Stimulated activated naive CD4-positive, alpha-beta T cell (primary cell): Measurements from ENCODE around the gene APOB.

ENCODE experiments used
- DNase-seq, 6 experiments: peaks; one replicate each; lab custom pipeline; 2025; lab: John Stamatoyannopoulos, UW

APOB gene

DNA sequence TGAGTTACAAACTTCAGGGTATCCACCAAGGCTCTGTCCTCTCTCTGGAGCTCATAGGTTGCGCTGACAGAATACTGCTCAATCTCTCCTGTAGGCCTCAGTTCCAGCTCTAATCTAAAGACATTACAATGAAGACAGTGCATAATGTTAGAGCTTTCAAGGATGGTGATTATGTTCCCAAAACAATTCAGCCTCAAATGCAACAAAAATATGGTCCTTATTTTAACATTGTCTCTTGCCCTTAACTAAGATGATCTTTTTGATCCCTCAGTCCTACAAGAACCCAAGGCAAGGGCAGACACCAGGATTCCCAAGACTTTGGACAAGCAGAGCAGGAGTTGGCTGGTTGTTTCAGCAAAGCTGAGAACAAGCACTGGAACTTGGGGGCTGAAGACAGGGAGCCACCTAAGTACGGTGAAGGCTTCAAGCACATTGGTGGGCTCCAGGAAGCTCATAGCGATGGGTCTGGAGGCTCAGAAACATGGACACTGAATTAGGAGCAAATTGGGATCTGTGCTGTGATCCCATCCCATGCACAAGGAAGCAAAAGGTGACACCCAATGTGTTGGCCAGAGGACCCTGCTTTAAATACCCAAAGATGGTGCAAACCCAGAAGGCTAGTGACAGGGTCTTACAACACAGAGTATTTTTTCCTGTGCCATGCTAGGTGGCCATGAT is 24.7 kb downstream of the APOB start:
- DNase-seq = no peak

DNA sequence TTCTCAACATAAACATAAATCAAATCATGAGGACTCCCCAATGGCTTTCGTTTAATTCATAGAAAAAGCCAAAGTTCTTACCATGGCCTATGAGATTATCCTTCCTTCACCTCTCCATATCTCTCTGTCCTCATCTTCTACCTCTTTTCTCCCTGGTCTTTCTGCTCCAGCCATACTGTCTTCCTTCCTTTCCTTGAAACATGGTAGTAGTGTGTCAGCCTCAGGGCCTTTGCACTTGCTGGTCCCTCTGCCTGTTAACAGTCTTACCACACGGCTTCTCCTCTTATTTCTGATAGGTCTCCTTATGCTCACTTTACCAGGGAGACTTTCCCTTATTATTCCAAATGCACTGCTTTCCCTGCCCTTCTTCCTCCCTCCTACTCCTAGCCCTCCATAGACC is 25.6 kb downstream of the APOB start:
- DNase-seq = no peak

DNA sequence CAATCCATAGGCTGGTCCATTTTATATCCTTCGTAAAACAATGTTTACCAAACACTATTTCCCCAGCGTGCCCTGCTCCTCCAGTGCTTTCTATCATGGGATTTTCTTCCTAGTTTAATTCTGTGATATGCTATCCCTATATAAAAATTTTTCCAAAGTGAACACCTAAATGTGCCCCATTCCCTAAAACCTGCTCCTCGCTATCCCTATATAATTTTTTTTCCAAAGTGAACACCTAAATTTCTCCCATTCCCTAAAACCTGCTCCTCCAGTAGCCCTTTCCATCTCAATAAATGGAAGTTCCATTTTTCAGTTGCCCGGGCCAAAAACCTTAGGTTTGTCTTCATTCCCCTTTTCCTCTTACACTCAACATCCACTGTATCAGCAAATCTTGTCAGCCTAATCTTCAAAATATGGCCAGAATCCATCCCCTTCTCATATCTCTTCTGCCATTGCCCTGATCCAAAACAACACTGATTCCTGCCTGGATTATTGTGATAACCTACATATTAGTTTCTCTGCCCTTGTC is 26.1 kb downstream of the APOB start:
- no peak for DNase-seq

DNA sequence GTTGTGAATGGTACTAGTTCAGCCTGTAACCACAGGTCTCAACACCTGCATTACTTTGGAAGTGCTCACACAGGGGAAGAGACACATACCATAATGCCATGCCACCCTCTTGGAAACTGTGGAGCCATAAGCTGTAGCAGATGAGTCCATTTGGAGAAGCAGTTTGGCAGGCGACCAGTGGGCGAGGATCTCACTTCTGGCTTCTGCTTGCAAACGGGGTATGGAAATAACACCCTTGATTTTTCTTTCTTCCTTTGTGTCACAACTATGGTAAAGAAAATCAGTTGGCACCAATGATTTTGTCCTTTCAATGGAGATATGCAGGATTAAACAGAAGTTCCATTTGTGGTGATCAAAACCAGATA is 28.6 kb downstream of the APOB start:
- DNase-seq = no peak

DNA sequence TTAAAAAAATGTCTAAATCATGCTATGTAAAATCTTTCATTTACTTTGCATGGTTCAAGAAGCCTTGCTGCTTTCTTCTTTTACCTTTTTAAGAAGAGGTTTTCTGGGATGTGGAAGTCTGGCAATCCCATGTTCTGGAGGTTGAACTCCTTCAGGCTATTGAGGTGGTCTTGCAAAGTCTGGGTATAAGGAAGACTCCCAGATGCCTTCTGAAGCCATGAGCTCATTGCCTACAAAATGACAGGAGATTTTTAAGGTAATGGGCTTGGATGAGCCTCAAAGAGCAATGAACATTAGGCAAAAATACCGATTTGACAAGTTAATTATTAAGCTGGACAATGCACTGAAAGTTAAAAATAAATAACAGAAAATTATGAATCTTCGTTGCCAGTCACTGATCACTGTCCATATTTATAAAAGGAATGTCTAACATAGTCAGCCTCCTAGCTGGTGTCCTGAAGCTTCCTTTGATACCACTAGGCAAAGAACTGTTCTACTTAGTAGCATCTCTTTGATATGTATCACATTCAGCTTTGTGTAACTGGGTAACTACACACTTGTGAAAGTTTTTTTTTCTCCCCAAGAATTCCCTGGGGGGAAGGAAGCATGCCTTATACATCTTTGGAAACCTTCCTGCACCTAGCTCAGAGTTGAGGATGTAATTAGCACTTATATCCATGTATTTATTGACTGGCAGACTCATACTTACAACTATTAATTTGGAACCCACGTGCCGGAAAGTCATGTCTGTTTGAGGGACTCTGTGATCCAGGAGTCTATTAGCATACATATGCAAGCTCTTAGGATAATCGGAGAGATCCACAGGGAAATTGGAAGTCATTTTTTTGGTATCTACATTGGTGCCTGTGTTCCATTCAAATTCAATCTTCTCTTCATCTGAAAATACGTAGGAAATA is 29.3 kb downstream of the APOB start:
- DNase-seq = no peak

DNA sequence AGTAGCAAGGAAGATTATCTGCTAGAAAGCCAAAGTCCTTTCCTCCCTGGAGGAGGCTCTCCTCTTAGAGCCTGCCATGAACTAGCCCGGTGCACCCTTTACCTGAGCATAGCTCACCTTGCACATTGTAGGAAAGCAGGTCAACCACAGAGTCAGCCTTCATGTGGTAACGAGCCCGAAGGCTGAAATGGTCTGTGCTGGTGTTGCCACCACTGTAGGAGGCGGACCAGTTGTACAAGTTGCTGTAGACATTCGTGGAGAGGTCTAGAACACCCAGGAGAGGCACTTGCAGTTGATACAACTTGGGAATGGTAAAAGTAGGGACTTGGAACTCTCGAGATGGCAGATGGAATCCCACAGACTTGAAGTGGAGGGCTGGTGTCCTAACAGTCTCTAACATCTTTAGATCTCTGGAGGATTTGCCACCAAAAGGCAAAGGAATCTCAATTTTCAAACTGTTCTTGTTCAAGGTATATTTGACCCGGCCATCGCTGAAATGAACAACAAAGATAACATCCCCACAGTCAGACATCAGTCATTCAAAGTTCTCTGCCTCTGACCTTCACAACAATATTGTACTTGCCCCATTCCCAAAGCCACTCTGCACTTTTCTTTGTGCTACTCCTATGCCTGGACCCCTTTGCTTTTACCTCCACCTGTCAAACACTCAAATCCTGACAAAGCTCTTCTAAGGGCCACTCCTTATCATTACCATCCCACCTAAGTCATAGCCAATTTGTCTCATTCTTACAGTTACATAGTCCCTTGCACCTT is 30.6 kb downstream of the APOB start:
- DNase-seq = no peak

DNA sequence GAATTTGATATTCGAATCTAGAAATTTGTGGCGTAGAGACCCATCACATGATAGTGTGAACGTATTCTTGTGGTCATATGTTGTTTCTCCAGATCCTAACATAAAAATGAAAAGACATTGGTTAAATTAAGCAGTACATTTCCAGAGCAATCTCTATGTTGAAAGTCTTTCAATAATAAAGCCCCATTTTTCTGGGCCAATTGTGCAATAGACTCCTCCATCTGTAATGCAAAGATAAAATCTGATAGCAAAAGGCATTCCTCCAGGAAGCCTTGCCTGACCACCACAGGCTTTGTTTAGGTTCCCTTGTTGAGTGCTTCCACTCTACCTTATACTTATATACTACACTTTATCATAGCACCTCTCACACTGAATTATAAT is 31.3 kb downstream of the APOB start:
- DNase-seq = no peak

DNA sequence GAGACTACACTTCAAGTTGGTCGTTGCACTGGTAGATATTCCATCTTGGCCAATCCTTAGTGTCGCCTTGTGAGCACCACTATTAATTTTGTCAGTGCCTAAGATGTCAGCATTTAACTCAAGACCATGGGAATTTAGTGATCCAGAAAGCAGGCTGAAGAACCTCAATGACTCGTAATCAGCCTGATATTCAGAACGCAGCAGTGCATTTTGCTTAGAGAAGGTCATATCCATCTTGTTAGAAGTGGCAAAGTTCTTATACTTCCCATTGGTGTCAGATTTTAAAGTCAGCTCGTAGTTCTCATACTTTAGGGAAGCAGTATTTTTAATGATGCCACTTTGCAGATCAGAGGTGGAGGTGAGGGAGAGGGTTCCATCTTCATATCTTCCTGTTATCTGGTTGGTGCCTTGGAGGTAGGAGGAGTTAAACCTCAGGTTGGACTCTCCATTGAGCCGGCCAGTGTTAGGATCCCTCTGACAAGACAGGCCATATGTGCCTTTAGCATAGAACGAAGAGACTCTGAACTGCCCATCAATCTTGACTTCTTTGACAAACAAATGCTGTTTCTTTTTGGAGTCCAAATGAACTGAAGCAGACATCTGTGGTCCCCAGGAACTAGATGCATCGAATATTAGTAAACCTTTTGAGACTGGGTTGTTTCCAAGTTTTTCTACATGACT is 31.9 kb downstream of the APOB start:
- no peak for DNase-seq

DNA sequence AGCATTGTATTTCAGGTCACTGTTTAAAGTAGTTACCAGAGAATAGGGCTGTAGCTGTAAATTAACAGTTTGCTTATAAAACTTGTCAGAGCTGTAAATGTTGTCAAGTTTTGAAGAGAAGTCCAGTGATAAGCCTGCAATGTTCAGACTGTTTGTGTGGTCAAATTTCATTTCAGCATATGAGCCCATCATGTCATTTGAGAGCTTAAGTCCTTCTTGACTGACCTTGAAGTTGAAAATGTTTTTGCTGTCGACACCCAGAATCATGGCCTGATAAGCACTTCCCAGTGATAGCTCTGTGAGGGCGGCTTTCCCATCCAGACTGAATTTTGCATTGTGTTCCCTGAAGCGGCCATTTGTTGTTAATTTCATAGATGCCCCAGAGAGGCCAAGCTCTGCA is 32.4 kb downstream of the APOB start:
- no peak for DNase-seq

DNA sequence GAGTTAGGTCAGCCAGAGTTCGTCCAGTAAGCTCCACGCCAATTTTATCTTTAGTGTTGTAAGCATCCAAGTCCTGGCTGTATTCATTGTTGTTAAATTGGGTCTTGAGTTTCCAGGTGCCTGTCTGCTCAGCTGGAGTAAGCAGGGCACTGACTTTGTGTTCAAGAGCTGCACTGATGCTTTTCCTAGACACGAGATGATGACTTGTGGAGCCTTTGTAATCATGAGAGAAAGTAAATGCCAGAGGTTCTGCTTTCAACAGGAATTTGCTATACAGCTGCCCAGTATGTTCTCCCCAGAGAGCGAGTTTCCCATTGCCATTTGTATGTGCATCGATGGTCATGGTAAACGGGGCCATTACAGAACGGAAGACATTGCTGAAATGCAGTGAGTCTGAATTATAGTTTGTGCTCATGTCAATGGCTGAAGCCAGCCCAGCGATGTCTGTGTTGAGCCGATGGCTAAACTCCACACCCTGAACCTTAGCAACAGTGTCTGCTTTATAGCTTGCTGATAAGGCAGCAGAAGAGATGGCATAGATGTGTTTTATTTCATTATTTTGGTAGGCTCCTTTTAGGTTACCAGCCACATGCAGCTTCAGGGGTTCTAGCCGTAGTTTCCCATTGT is 32.9 kb downstream of the APOB start:
- no peak for DNase-seq

DNA sequence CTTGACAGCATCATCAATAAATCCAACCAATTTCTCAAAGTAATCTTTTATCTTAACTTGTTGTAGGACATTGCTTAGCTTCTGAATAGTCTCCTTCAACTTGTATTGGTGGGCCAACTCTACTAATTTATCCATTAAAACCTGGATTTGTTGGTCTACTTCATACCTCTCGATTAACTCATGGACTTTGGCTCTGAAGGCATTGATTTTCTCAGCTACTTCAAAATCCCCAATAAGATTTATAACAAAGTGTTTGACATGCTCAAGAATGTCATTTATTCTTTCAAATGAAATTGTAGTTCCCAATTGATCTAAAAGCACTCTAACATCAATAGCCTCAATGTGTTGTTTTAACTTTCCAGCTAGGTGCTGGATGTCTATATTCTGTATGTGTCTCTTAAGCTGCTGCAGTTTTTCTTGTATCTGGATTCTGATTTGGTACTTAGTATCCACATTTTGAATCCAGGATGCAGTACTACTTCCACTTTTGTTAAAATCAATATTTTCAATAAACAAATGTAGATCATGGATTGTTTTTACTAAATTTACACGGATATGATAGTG is 34.1 kb downstream of the APOB start:
- DNase-seq = no peak

DNA sequence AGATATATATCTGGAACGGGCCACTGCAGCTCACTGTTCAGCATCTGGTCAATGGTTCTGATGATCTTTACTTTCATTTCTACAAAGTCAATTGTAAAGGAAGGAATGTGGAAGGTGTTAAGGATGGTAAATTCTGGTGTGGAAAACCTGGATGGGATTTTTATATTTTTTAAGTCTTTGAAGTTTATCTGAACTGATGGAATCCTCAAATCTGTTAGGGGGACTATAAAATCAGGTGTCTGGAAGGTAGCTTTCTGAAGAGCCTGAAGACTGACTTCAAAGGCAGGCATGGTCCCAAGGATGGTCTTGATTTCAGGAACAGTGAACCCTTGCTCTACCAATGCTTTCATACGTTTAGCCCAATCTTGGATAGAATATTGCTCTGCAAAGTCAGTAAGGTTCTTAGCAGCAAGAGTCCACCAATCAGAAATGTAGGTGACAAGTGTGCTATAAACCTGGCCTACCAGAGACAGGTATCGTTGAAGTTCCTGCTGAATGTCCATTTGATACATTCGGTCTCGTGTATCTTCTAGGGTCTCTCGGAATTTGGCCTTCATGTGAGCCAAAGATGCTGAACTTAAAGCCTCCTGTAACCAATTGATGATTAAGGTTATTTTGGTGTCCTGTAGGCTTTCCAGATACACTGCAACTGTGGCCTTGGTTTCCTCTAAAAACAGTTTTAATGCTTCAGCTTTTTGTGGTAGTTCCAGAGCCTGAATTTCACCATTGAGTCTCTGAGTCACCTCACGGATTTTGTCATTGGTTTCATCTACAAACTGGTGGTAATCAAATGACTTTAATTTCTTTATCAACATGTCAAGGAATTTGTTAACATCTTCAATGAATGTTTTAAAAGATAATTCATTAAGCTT is 34.8 kb downstream of the APOB start:
- DNase-seq = no peak

DNA sequence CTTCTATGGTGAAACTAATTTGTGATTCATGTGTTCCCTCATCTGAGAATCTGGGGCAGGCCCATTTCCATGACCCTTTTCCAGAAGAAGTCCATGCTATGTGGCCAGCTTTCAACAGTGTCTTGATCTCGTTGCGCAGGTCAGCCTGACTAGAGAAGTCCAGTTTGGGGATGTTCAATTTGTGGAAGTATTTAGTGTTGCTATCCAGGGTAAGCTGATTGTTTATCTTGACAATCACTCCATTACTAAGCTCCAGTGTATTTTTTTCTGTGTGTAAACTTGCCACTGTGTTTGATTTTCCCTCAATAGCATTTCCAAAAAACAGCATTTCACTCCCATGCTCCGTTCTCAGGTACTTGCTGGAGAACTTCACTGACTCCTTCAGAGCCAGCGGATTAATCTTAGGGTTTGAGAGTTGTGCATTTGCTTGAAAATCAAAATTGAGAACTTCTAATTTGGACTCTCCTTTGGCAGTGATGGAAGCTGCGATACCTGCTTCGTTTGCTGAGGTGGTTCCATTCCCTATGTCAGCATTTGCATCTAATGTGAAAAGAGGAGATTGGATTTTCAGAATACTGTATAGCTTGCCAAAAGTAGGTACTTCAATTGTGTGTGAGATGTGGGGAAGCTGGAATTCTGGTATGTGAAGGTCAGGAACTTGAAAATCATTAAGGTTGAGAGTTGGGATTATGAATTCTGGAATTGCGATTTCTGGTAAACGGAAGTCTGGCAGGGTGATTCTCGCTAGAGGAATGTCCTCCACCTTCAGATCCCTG is 35.7 kb downstream of the APOB start:
- DNase-seq = no peak

DNA sequence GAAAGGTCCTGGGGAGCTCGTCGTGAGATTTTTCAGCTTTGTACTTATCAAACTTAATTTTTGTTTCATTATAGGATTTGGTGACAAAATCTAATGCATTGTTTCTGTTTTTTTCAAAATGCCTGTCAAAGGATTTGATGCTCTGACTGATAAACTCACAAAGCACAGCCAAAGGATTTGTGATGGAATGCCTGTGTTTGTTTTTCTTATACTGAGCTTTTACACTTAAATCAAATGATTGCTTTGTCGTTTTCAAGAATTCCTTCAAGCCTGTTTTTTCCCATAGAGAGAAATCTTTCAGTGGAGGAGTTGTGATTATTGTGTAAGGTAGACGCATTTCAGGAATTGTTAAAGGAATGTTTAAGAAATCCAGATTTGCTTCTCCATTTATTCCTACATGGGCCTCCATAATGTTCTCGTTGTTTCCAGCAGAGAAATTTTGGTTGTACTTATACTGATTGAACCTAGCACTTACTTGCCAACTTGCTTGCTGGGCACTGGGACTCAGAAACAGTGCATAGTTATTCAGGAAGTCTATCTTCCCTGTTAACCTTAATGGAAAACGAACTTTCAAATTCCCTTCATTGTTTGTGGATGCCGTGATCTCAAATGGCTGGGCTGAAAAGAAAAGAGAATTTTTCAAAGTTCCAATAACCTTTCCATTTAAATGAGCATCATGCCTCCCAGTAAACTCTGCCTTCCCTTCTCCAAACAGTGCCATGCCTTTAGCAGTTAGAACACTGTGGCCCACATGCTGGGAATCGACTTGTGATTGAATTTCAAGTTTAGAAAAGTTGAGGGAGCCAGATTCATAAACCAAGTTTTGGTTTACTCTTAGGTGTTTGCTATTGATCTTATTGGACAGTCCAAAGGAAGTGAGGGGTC is 36.5 kb downstream of the APOB start:
- no peak for DNase-seq

DNA sequence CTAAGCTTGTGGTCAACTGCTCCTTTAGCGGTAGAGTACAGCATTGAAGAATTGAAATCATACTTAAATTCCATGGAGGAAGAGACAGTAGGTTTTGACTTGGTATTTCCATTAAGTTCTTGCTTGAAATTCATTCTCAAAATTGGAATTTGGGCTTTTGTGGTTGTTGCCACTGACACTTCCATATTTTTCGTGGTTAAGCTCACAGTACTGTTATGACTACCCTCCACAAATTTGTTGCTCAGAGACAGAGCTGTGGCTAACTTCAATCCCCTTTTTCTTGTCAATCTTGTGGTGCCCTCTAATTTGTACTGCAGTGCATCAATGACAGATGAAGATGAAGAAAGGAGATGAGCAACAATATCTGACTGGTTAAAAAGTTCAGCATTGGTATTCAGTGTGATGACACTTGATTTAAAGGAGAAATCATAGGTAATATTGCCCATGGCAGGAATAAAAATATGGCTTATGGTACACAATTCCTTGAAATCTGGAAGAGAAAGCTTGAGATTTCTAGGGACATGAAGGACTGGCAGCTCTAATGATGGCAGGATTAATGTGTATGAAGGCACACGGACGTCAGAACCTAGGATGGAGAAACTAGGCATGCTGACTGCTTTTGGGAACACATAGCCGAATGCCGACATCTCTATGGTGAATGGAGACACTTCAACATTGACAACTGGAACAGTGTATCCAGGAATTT is 37.3 kb downstream of the APOB start:
- no peak for DNase-seq

DNA sequence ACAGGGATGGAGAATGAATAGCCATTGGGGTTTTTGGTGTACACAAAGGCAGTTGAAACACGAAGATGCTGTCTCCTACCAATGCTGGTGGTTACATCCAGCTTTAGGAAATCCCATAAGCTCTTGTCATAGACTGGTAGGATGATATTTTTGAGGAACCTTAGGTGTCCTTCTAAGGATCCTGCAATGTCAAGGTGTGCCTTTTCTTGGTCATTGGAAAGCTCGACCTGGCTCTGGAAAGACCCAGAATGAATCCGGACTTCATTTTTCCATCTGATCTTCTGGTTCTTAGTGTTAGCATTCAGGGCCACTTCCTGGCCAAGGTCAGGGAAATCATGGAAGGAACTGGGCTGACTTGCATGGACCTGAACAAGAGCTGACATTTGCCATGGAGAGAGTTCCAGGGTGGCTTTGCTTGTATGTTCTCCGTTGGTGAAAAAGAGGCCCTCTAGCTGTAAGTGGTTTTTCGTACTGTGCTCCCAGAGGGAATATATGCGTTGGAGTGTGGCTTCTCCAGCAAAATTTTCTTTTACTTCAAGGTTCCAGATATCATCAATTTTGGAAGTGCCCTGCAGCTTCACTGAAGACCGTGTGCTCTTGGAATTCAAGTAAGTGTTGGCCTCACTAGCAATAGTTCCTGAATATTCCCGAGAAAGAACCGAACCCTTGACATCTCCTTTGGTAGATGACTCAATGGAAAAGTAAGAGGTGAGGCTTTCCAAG is 38.0 kb downstream of the APOB start:
- DNase-seq = no peak

DNA sequence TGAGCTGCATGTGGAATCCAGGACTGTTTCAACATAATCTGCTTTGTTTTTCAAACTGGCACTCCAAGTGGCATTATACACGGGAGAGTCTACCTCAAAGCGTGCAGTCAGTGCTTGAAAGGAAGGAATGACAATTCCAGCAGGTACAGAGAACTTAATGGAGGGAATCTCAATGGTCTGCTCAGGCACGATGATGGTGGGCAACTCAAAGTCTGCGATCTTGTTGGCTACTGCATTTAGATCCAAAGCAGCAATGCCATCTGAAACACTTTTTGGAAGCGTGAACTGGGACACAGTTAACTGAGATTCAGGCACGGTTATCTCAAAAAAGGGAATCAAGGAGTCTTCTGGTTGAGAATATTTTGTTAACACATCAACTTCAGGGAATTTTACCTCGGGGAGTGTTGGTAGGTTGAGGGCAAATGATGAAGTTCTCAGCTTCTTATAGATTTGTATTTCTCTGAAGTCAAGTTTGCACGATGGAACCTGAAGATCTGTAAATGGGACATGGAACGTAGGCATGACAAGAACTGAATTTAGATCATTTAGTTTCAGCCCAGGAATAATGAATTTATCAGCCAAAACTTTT is 38.7 kb downstream of the APOB start:
- no peak for DNase-seq
